SJCRH30 (cell line): ENCODE data around the gene DALRD3. TPM values are rescaled to one million over a fixed set of nuclear protein-coding genes. Genes with fewer than 3 reads are reported as not detected.
"Not testable (repeated sequence)": the region's sequence is repeated elsewhere in the genome, so short reads cannot be mapped to it uniquely, and the experiment has no call there.

ENCODE experiments used
- DNase-seq, 2 experiments: peaks; one replicate each; pipeline ENCODE4 v3.0.0-alpha.2; 2015 to 2020
- H3K27ac ChIP-seq: fragments of 250-450 bp; sonication (Bioruptor Pico); 2 replicates; pipeline ENCODE4 v1.5.1; 2020; ENCODE audit warnings: mild to moderate bottlenecking, moderate library complexity
- H3K27me3 ChIP-seq: fragments of 250-450 bp; sonication (Bioruptor Pico); 2 replicates; pipeline ENCODE4 v1.5.1; 2020; ENCODE audit warnings: mild to moderate bottlenecking, moderate library complexity
- H3K36me3 ChIP-seq: fragments of 250-450 bp; sonication (Bioruptor Pico); 2 replicates; pipeline ENCODE4 v1.5.1; 2020; ENCODE audit warnings: mild to moderate bottlenecking, moderate library complexity
- H3K4me1 ChIP-seq: fragments of 250-450 bp; sonication (Bioruptor Pico); 2 replicates; pipeline ENCODE4 v1.5.1; 2020; ENCODE audit warnings: mild to moderate bottlenecking, moderate library complexity
- H3K4me3 ChIP-seq: fragments of 250-450 bp; sonication (Bioruptor Pico); 2 replicates; pipeline ENCODE4 v1.5.1; 2020; ENCODE audit warnings: mild to moderate bottlenecking, moderate library complexity
- H3K9me3 ChIP-seq: fragments of 250-450 bp; sonication (Bioruptor Pico); replicated peaks from 2 replicates; pipeline ENCODE4 v1.5.1; 2020; ENCODE audit warnings: mild to moderate bottlenecking, moderate library complexity
- total RNA-seq: library from RNA; depleted of rRNA; stranded (reverse); fragments of >200 nt; shearing (Covaris generic); gene quantifications from 2 replicates; pipeline ENCODE4 v1.2.3, GENCODE V29; 2014

DALRD3 gene
- total RNA-seq, 1 experiment from 2014 or later, result 6.9 TPM

DNA sequence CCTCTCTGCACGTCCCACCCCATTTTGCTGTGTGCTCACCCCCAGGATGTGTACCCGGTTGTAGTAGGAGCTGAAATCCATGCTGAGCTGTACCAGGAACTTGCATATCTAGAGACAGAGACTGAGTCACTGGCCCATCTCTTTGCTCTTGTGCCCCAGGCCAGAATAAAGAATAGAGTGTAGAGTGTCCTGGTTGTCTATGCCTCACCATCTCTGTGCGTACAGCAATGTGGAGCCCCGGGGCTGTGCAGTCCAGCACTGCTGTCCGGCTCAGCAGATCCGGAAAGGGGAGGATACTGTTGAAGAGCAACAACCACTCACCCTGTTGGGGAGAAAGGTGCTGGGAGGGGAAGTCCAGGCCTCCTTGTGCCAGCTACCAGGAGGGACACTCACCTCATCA lies 2.6 kb downstream of the DALRD3 start:
- no peak overlapping the region for H3K27ac ChIP-seq
- H3K9me3 ChIP-seq, result no peaks in the 10 kb centered on the region
- H3K27me3 ChIP-seq, result no peaks in the 10 kb centered on the region
- H3K4me3 ChIP-seq, result no peak overlapping the region
- peaks cover 28% of the 10 kb centered on the region for H3K36me3 ChIP-seq
- DNase-seq, result no peak
- peaks cover 3% of the 10 kb centered on the region; the same call in 1 of the 2 replicates for H3K4me1 ChIP-seq

DNA sequence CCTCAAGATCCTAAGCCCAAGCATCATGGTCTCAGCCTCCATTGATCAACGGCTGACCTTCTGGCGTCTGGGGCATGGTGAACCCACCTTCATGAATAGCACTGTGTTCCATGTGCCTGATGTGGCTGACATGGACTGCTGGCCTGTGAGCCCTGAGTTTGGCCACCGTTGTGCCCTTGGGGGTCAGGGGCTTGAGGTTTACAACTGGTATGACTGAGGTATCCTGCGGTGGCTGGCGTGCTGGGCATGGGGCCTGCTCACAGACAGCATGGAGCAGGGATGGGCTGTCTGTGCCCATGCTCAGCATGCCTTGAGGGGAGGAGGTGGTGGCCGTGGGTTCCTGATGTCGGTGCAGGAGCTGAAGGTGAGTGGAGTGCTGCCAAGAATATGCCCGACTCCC lies 3.3 kb downstream of the DALRD3 start:
- H3K36me3 ChIP-seq, result peaks cover 28% of the 10 kb centered on the region
- H3K27ac ChIP-seq, result no peak overlapping the region
- DNase-seq, result no peak
- H3K4me1 ChIP-seq, result peaks cover 3% of the 10 kb centered on the region; the same call in 1 of the 2 replicates
- H3K4me3 ChIP-seq, result no peak overlapping the region
- no peaks in the 10 kb centered on the region for H3K9me3 ChIP-seq
- no peaks in the 10 kb centered on the region for H3K27me3 ChIP-seq

DNA sequence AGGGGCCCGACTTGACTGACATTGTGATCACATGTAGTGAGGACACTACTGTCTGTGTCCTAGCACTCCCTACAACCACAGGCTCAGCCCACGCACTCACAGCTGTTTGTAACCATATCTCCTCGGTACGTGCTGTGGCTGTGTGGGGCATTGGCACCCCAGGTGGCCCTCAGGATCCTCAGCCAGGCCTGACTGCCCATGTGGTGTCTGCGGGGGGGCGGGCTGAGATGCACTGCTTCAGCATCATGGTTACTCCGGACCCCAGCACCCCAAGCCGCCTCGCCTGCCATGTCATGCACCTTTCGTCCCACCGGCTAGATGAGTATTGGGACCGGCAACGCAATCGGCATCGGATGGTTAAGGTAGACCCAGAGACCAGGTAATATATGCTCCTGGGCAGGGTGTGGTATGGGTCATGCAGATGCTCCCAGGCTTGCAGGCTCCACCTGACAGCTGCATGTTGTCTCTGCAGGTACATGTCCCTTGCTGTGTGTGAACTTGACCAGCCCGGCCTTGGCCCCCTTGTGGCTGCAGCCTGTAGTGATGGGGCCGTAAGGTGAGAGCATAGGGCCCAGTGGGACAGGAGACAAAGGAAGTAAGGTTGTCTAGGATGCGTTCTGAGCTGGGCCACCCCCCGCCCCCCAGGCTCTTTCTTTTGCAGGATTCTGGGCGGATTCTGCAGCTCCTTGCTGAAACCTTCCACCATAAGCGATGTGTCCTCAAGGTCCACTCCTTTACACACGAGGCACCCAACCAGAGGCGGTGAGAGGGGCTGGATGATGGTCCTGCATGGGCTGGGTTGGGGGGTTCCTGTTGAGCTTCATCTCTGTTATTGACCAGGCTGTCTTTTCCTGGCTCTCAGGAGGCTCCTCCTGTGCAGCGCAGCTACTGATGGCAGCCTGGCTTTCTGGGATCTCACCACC lies 4.4 kb downstream of the DALRD3 start:
- Histone ChIP-seq H3K4me1 (peaks cover 3% of the 10 kb centered on the region; the same call in 1 of the 2 replicates), H3K4me3 (no peak overlapping the region), H3K9me3 (no peaks in the 10 kb centered on the region), H3K27me3 (no peaks in the 10 kb centered on the region), H3K27ac (no peak overlapping the region), H3K36me3 (peaks cover 28% of the 10 kb centered on the region)
- peak; percentile 25 to 43 for DNase-seq

DNA sequence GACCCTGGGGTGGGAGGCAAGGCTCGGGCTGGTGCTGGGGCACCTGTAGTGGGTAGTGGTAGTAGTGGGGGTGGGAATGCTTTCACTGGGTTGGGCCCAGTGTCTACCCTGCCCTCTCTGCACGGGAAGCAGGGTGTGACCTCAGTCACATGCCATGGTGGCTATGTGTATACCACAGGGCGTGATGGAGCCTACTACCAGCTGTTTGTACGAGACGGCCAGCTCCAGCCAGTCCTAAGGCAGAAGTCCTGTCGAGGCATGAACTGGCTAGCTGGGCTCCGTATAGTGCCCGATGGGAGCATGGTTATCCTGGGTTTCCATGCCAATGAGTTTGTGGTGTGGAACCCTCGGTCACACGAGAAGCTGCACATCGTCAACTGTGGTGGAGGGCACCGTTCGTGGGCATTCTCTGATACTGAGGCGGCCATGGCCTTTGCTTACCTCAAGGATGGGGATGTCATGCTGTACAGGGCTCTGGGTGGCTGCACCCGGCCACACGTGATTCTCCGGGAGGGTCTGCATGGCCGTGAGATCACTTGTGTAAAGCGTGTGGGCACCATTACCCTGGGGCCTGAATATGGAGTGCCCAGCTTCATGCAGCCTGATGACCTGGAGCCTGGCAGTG lies 5.2 kb downstream of the DALRD3 start:
- H3K4me3 ChIP-seq, result no peak overlapping the region
- H3K9me3 ChIP-seq, result no peaks in the 10 kb centered on the region
- DNase-seq, result no peak
- peaks cover 3% of the 10 kb centered on the region; the same call in 1 of the 2 replicates for H3K4me1 ChIP-seq
- H3K27me3 ChIP-seq, result no peaks in the 10 kb centered on the region
- peaks cover 30% of the 10 kb centered on the region for H3K36me3 ChIP-seq
- no peak overlapping the region for H3K27ac ChIP-seq

DNA sequence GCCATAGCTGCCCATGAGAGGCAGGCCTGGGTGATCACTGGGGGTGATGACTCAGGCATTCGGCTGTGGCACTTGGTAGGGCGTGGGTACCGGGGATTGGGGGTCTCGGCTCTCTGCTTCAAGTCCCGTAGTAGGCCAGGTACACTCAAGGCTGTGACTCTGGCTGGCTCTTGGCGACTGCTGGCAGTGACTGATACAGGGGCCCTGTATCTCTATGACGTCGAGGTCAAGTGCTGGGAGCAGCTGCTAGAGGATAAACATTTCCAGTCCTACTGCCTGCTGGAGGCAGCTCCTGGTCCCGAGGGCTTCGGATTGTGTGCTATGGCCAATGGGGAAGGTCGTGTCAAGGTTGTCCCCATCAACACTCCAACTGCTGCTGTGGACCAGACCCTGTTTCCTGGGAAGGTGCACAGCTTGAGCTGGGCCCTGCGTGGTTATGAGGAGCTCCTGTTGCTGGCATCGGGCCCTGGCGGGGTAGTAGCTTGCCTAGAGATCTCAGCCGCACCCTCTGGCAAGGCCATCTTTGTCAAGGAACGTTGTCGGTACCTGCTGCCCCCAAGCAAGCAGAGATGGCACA lies 5.9 kb downstream of the DALRD3 start:
- no peak for DNase-seq
- Histone ChIP-seq H3K4me1 (peaks cover 3% of the 10 kb centered on the region; the same call in 1 of the 2 replicates), H3K27me3 (no peaks in the 10 kb centered on the region), H3K9me3 (no peaks in the 10 kb centered on the region), H3K4me3 (no peak overlapping the region), H3K36me3 (peaks cover 30% of the 10 kb centered on the region), H3K27ac (no peak overlapping the region)

DNA sequence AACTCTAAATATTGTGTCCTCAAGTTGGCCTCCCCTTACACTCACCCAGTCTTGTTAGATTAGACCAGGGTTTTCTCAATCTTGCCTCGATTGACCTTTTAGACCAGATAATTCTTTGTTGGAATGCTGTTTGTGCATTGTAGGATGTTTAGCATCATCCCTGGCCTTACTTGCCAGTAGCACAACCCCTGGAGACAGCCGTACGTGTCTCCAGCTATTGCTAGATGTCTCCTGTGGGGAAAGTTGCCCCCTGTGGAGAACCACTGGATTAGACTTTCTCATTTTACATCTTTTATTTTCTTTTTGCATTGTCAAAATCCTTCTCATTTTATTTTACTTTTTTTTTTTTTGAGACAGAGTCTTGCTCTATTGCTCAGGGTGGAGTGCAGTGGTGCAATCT lies 9.0 kb downstream of the DALRD3 start:
- no peak overlapping the region for H3K27ac ChIP-seq
- H3K4me3 ChIP-seq, result no peak overlapping the region
- H3K36me3 ChIP-seq, result peaks cover 14% of the 10 kb centered on the region
- no peaks in the 10 kb centered on the region for H3K9me3 ChIP-seq
- DNase-seq, result no peak
- H3K27me3 ChIP-seq, result no peaks in the 10 kb centered on the region
- H3K4me1 ChIP-seq, result no peaks in the 10 kb centered on the region; the same call in 1 of the 2 replicates

DNA sequence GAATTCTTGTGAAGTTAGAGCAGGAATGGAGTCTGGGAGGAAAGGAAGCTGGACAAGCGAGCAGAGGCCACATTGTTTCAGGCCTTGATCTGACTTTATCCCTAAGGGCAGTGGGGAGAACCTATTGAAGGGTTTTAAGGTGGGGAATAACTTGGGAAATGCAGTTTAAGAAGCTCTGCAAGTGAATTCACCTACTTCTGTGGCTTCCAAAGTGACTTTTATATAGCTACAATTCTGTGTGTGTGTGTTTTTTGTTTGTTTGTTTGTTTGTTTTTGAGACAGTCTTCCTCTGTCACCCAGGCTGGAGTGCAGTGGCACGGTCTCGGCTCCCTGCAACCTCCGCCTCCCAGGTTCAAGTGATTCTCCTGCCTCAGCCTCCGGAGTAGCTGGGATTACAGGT lies 9.8 kb downstream of the DALRD3 start:
- not testable (repeated sequence) for H3K36me3 ChIP-seq, H3K27me3 ChIP-seq, H3K4me1 ChIP-seq, H3K27ac ChIP-seq, H3K9me3 ChIP-seq, H3K4me3 ChIP-seq, DNase-seq

DNA sequence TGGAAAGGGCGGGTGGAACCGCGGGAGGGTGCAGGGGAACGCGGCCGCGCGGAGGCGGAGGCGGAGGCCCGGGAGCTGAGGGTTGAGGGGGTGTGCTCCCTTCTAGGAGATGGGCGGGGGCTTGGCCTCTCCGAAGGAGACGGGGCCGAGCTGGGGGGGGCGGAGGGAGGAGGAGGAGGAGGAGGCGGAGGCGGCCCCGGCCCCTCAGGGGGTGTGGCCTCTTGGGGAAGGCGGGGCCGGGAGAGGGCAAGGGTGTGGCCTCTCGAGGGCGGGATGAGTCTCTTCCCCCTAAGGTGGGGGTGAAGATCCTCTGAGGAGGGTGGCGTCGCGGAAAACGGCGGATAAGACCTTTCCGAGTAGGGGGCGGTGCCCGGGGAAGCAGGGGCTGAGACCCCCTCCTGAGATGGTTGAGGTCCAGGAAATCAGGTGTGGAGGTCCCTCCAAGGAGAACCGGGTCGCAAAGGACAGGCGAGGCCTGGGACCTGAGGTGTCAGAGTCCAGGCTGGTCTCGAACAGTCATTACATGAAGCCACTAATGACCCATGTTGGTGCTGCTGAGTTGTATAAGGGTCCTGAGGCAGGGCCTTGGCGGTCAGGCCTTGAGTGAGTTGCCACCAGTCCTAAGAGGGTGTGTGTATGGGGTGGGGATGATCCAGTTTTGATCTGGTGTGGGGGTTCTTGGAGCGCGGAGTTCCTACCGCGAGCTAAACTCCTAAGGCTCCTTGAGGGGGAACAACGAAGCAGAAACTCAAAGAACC lies 10.4 kb downstream of the DALRD3 start:
- DNase-seq, result peak; percentile 79 to 83
- Histone ChIP-seq H3K4me3 (peak overlapping the region; percentile 98), H3K27ac (peak overlapping the region; percentile 90), H3K9me3 (no peaks in the 10 kb centered on the region), H3K4me1 (no peaks in the 10 kb centered on the region; the same call in 1 of the 2 replicates), H3K27me3 (no peaks in the 10 kb centered on the region), H3K36me3 (peaks cover 6% of the 10 kb centered on the region; the same call in 1 of the 2 replicates)

DNA sequence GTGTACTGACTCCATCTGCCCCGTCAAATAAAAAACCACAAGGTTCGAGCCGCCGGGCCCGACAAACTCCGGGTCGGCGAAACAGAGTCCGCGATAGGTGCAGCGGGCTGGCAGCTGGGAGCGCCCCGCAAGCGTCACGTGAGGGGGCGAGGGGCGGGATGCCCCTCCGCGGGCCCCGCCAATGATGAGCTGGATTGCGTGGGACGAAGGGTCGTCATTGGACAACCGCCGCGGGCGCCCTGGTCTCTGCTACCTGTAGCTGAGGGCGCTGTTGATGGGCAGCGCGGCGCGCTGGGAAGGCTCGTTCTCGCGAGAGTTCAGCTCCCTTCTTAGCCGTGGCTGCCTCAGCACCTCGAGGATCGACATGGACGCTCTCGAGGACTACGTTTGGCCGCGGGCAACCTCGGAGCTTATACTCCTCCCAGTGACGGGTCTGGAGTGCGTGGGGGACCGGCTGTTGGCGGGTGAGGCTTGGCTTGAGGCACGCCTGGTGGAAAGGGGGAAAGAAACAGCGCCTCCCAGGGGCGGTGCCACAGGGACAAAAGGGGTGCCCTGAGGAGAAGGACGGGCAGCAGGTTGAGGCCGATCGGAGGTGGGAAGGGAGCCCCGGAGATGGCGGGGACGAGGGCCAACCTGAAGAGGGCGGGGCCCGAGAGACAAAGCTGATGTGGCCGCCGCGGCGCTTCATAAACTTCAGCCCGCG lies 11.2 kb downstream of the DALRD3 start, which contains the start of gene WDR6:
Gene WDR6 (plus strand): TSS at position 324 of the 703 bp plus-strand sequence. CDS start 41 bp downstream, at position 365.
- DNase-seq, result peak; percentile 97 to 98
- Histone ChIP-seq H3K36me3 (peaks cover 6% of the 10 kb centered on the region; the same call in 1 of the 2 replicates), H3K4me1 (no peaks in the 10 kb centered on the region; the same call in 1 of the 2 replicates), H3K27me3 (no peaks in the 10 kb centered on the region), H3K9me3 (no peaks in the 10 kb centered on the region), H3K27ac (peak within 1 kb of the TSS; percentile 90), H3K4me3 (peak within 1 kb of the TSS; percentile 98)

DNA sequence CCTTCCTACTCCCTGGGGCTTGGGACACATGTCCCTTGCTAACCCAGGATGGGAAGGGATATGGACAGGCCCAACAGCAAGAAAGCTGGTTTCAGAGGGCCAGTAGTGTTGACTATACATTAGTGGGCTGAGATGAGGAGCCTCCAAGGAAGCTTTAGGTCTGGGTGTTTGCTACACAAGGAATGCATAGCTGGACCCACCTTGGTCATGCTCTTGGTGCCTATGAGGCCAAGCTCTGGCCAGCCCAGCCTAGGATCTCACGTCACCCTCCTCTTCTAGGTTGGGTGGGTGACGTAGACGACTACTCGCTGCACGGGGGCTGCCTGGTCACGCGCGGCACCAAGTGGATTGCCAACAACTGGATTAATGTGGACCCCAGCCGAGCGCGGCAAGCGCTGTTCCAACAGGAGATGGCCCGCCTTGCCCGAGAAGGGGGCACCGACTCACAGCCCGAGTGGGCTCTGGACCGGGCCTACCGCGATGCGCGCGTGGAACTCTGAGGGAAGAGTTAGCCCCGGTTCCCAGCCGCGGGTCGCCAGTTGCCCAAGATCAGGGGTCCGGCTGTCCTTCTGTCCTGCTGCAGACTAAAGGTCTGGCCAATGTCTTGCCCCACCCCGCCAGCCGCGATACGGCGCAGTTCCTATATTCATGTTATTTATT lies 11.8 kb downstream of the DALRD3 start:
- H3K27ac ChIP-seq, result peak overlapping the region; percentile 90
- H3K4me3 ChIP-seq, result peak overlapping the region; percentile 98
- no peaks in the 10 kb centered on the region; the same call in 1 of the 2 replicates for H3K4me1 ChIP-seq
- H3K27me3 ChIP-seq, result no peaks in the 10 kb centered on the region
- H3K9me3 ChIP-seq, result no peaks in the 10 kb centered on the region
- peak in 1 of 2 experiments; percentile 20 for DNase-seq
- peaks cover 2% of the 10 kb centered on the region; the same call in 1 of the 2 replicates for H3K36me3 ChIP-seq

DNA sequence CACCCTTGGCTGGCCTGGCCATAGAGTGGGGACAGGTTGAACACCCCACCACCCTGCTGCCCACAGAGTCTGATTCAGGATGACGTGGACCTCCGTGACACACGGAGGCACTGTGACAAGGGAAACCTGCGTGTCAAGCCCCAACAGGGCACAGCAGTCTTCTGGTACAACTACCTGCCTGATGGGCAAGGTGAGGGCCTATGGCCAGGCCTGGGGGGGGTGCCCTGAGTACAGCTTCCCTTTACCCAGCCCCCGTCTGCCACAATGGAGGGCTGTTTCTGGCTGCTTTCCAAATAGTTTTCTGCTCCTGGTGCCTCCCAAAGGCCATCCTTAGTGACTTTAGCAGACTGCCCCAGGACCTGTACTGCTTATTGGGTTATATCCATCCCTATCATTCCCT lies 12.4 kb downstream of the DALRD3 start:
- Histone ChIP-seq H3K9me3 (no peaks in the 10 kb centered on the region), H3K27me3 (no peaks in the 10 kb centered on the region), H3K36me3 (peaks cover 2% of the 10 kb centered on the region; the same call in 1 of the 2 replicates), H3K4me1 (no peaks in the 10 kb centered on the region; the same call in 1 of the 2 replicates), H3K4me3 (peak overlapping the region; percentile 98), H3K27ac (no peak overlapping the region)
- no peak for DNase-seq

DNA sequence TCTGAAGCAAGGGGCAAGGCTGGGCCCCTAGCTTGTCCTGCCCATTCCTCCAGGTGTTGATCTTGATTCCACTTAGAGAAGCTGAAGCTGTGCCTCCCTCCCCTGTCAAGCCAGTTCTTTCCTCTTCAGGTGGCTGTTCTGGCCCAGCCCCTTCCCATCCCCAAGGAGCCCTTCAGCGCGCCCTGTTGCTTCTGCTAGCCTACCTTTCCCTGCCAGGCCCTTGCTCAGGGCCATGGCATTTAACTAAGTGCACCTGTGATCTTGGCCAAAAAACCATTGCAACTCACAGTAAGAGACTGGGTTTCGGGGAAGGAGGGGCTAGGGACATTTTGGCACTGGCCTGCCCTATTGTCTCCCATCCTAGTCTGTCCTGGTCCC lies 13.1 kb downstream of the DALRD3 start:
- H3K27me3 ChIP-seq, result no peaks in the 10 kb centered on the region
- H3K27ac ChIP-seq, result no peak overlapping the region
- peaks cover 2% of the 10 kb centered on the region; the same call in 1 of the 2 replicates for H3K36me3 ChIP-seq
- H3K4me3 ChIP-seq, result no peak overlapping the region
- DNase-seq, result no peak
- no peaks in the 10 kb centered on the region; the same call in 1 of the 2 replicates for H3K4me1 ChIP-seq
- no peaks in the 10 kb centered on the region for H3K9me3 ChIP-seq
